Measurements from ENCODE around the gene GCNT1.

The GCNT1 gene

DNA sequence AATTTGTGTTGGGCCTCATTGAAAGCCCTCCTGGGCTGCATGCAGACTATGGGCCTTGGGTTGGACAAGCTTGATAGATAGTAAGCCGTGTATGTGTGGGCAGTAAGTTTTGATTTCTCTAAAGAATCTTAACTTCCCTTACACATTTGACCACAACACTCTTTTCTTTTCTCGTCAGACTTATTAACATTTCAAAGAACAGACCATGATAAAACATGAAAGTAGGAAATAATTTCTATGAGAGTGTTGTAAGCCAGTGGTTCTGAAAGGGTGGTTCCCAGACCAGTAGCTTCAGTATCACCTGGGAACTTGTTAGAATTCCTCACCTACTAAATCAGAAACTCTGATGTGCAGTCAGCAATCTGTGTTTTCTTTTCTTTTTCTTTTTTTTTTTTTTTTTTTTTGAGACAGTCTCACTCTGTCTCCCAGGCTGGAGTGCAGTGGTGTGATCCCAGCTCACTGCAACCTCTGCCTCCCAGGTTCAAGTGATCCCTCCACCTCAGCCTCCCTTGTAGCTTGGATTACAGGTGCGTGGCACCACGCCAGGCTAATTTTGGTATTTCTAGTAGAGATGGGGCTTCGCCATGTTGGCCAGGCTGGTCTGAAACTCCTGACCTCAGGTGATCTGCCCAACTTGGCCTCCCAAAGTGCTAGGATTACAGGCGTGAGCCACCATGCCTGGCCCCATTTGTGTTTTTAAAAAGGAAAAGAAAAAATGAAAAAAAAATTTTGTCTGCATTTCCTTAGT lies 20.0 kb upstream of the GCNT1 start:
- Histone ChIP-seq H3K36me3 (ENCODE audit: insufficient read depth, low read length) (no peaks in the 10 kb centered on the region), H3K79me2 (ENCODE audit: insufficient read depth, low read length) (no peaks in the 10 kb centered on the region), H3K9me2 (replicated peaks; ENCODE audit: low read depth, low read length) (no peaks in the 10 kb centered on the region), H3K27me3 (ENCODE audit: insufficient read depth, low read length, poor library complexity, severe bottlenecking) (no peaks in the 10 kb centered on the region), H3K9me3 (ENCODE audit: insufficient read depth, low read depth, low read length) (no peaks in the 10 kb centered on the region), H3F3A (ENCODE audit: low read depth) (no peaks in the 10 kb centered on the region), H3K4me1 (ENCODE audit: insufficient read depth, low read length, poor library complexity, severe bottlenecking) (peaks cover under 1% of the 10 kb centered on the region), H3K9ac (ENCODE audit: low read depth, low read length, poor library complexity, severe bottlenecking) (no peak overlapping the region), H2AFZ (ENCODE audit: low read length) (no peak overlapping the region), H3K4me2 (ENCODE audit: low read depth, low read length, poor library complexity, severe bottlenecking) (no peak overlapping the region), H4K20me1 (ENCODE audit: insufficient read depth, low read length, poor library complexity, severe bottlenecking) (no peaks in the 10 kb centered on the region), H3K4me3 (ENCODE audit: low read length, poor library complexity, severe bottlenecking) (no peak overlapping the region)
- TF ChIP-seq, protein P1, sequence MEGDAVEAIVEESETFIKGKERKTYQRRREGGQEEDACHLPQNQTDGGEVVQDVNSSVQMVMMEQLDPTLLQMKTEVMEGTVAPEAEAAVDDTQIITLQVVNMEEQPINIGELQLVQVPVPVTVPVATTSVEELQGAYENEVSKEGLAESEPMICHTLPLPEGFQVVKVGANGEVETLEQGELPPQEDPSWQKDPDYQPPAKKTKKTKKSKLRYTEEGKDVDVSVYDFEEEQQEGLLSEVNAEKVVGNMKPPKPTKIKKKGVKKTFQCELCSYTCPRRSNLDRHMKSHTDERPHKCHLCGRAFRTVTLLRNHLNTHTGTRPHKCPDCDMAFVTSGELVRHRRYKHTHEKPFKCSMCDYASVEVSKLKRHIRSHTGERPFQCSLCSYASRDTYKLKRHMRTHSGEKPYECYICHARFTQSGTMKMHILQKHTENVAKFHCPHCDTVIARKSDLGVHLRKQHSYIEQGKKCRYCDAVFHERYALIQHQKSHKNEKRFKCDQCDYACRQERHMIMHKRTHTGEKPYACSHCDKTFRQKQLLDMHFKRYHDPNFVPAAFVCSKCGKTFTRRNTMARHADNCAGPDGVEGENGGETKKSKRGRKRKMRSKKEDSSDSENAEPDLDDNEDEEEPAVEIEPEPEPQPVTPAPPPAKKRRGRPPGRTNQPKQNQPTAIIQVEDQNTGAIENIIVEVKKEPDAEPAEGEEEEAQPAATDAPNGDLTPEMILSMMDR (conservative IDR thresholded peaks at IDR 0.05; ENCODE audit: low read length): no peak
- TF ChIP-seq EZH2phosphoT487 (IDR thresholded peaks at IDR 0.05; ENCODE audit: borderline replicate concordance): no peak

DNA sequence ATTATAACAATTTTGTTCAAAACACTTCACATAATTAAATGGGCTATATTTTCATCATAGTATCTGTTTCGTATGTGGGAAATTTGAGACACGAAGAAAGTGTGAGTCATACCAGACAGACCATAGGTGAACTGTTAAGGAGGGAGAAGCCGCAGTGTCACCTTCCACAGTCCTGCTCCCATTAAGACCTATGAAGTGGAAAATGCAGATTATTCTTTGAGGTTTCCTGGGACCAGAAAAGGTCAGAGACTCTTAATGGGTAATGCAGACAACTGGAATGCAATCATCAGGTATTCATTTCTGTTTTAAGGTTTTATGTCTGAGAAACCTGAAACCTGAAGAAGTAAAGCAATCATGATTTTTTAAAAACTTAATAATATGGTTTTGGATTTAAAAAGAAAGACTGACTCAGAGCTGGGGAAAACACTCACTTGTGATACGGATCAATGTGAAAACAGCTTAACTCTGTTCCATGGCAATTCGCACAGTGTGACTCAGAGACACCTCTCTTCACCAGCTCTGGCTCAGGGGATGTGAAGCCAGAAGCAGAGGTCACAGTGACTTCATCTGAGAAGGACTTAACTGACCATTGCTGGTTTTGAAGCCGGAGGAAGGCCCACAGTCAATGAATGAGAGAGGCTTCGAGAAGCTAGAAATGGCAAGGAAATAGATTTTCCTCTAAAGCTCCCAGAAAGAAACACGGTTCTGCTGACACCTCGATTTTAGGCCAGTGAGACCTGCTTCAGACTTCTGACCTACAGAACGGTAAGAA lies 17.2 kb upstream of the GCNT1 start:
- Histone ChIP-seq H3K4me3 (ENCODE audit: low read length, poor library complexity, severe bottlenecking) (no peak overlapping the region), H2AFZ (ENCODE audit: low read length) (no peak overlapping the region), H3K9me2 (replicated peaks; ENCODE audit: low read depth, low read length) (no peaks in the 10 kb centered on the region), H3K4me1 (ENCODE audit: insufficient read depth, low read length, poor library complexity, severe bottlenecking) (peaks cover 11% of the 10 kb centered on the region), H3K9ac (ENCODE audit: low read depth, low read length, poor library complexity, severe bottlenecking) (no peak overlapping the region), H4K20me1 (ENCODE audit: insufficient read depth, low read length, poor library complexity, severe bottlenecking) (no peaks in the 10 kb centered on the region), H3K36me3 (ENCODE audit: insufficient read depth, low read length) (no peaks in the 10 kb centered on the region), H3K9me3 (ENCODE audit: insufficient read depth, low read depth, low read length) (no peaks in the 10 kb centered on the region), H3K27me3 (ENCODE audit: insufficient read depth, low read length, poor library complexity, severe bottlenecking) (no peaks in the 10 kb centered on the region), H3K4me2 (ENCODE audit: low read depth, low read length, poor library complexity, severe bottlenecking) (no peak overlapping the region), H3K79me2 (ENCODE audit: insufficient read depth, low read length) (no peaks in the 10 kb centered on the region), H3F3A (ENCODE audit: low read depth) (no peaks in the 10 kb centered on the region)
- TF ChIP-seq, protein P1 (conservative IDR thresholded peaks at IDR 0.05; ENCODE audit: low read length): no peak
- TF ChIP-seq EZH2phosphoT487 (IDR thresholded peaks at IDR 0.05; ENCODE audit: borderline replicate concordance): no peak

DNA sequence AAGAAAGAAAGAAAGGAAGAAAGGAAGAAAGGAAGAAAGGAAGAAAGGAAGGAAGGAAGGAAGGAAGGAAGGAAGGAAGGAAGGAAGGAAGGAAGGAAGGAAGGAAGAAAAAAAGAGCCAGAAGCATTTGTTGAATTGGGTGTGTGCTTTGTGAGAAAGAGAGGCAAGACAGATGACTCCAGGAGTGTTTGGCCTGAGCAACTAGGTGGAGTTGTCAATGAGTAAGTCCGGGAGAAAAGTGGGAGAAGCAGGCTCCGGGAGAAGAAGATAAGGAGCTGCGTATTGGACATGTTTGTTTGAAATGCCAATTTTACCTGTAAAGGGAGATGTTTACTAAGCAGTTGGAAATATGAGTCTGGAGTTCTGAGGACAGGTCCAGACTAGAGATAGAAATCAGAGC lies 15.1 kb upstream of the GCNT1 start:
- Histone ChIP-seq H3K4me1 (ENCODE audit: insufficient read depth, low read length, poor library complexity, severe bottlenecking) (peaks cover 15% of the 10 kb centered on the region), H3F3A (ENCODE audit: low read depth) (no peaks in the 10 kb centered on the region), H3K4me2 (ENCODE audit: low read depth, low read length, poor library complexity, severe bottlenecking) (no peak overlapping the region), H3K79me2 (ENCODE audit: insufficient read depth, low read length) (no peaks in the 10 kb centered on the region), H3K9ac (ENCODE audit: low read depth, low read length, poor library complexity, severe bottlenecking) (no peak overlapping the region), H3K4me3 (ENCODE audit: low read length, poor library complexity, severe bottlenecking) (no peak overlapping the region), H3K36me3 (ENCODE audit: insufficient read depth, low read length) (no peaks in the 10 kb centered on the region), H3K27me3 (ENCODE audit: insufficient read depth, low read length, poor library complexity, severe bottlenecking) (no peaks in the 10 kb centered on the region), H3K9me2 (replicated peaks; ENCODE audit: low read depth, low read length) (no peaks in the 10 kb centered on the region), H3K9me3 (ENCODE audit: insufficient read depth, low read depth, low read length) (no peaks in the 10 kb centered on the region), H4K20me1 (ENCODE audit: insufficient read depth, low read length, poor library complexity, severe bottlenecking) (no peaks in the 10 kb centered on the region), H2AFZ (ENCODE audit: low read length) (no peak overlapping the region)
- TF ChIP-seq, protein P1 (conservative IDR thresholded peaks at IDR 0.05; ENCODE audit: low read length): no peak
- TF ChIP-seq EZH2phosphoT487 (IDR thresholded peaks at IDR 0.05; ENCODE audit: borderline replicate concordance): no peak
